Esophagus mucosa (tissue), 1 donor: ENCODE results near the gene LRP1B. TPM values are rescaled to one million over a fixed set of nuclear protein-coding genes. Genes with fewer than 3 reads are reported as not detected.
"Not testable (repeated sequence)": the region's sequence is repeated elsewhere in the genome, so short reads cannot be mapped to it uniquely, and the experiment has no call there.

Experiments used
- ATAC-seq: fragments of 200-7000 bp; cut with Tn5 transposase; one replicate; pipeline ENCODE4 v1.9.1; 2020
- total RNA-seq: library from RNA; stranded (reverse); gene quantifications from one replicate; pipeline ENCODE4 v1.2.4, GENCODE V29; 2023
- donor health status: DM: yes; HTN: yes; CAD: no.

The LRP1B gene
- total RNA-seq, 1 donor from 2014 or later = 0.40 TPM

DNA sequence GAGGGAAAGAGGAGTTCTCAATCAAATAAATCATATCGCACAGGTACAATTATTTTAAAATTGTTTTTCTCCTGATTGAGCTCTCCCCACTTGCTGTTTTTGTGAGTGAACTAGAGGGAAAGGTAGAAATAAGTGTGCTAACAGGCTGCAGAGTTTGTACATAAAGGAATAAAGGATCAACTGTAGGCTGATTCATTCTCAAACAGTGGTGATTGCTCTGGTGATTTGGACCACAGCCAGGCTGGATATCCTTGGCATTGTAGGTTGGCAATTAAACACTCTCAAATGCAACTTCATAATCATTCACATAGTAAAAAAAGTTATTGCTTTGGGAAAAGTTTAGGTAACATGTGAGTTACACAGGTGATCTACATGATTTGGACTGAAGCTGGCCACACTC lies 29.8 kb downstream of the LRP1B start:
- peak; percentile 52 for ATAC-seq

DNA sequence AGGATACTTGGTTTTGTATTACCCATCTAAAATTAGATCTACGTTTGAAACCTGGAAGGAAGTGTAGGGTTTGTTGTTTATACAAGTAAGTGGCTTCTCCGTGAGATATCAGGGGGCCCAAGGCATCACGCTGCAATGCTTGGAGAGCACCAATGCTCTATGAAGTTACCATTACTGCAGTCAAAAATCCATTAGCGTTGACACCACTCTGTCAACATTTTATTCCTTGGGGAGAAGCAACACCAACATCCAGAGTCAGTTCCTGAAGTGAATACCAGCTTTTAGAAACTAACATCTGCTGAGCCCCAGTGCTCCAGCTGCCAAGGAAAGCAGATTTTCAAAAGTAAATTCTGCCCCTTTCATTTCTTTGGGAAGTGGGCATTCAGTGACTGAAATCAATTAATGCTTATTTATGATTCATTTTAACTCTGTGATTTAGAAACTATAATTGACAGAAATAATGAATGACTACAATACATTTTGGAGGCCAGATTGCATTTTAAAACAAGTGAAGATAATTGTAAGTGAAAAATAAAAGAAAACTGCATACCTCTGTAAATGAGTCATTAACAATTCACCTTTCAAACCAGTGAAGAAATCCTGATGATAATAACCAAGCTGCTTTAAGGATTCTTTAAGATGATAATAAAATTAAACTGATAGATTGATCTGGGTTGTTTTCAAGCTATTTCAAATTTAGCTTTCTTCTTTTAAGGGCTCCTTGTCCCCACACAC lies 30.5 kb downstream of the LRP1B start:
- no peak for ATAC-seq

DNA sequence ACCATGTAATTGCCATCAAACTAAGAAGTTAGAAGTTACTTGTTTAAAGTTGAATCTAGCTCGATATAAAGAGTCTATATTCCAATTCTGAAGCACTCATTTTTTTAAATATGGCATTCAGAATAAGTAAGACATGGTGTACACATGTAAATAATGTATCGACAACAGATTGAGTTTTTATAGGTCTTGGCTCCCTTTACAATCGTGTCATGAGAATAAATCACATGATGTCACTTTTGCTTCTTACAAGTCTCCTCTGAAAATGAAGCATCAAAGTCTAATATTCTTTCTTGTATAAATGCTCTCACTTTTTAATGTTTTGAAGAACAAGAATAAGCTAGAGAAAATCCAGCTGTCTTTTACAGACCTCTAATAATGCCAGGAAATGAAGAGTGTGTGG lies 33.1 kb downstream of the LRP1B start:
- no peak for ATAC-seq

DNA sequence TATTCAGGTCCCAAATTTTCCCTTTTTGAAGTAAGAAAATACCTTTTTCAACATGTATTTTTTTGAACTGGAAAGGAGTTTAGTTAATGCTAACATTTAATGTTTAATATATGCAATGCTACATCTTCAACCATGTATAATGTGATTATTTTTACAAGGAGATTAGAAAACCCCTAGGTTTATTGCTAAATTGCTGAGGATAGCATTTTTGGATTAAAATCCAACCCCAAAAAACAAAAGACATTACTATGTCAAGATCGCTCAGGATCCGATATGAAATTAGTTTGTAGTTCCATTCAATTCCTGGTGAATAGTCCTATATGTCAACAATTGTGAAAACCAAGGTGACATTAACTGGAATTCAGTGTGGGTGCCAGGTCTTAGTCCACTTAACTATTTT lies 35.2 kb downstream of the LRP1B start:
- no peak for ATAC-seq

DNA sequence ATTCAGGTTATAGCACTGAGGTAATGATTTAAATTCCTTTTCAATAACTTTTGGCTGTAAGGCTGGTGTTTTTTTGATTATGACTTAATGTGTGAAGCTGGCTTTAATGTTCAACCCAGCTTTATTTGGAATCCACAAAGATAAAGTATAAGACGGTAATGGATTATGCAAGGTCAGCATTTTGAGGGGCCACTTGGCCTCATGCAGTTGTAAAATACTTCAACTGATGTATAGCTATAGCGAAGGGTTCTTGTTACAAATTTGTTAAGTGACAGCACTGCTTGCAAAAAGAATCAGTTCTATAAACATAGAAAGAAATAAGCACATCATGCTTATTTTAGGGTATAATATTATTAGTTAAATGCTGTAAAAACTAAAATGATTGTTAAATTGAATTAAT lies 36.6 kb downstream of the LRP1B start:
- no peak for ATAC-seq

DNA sequence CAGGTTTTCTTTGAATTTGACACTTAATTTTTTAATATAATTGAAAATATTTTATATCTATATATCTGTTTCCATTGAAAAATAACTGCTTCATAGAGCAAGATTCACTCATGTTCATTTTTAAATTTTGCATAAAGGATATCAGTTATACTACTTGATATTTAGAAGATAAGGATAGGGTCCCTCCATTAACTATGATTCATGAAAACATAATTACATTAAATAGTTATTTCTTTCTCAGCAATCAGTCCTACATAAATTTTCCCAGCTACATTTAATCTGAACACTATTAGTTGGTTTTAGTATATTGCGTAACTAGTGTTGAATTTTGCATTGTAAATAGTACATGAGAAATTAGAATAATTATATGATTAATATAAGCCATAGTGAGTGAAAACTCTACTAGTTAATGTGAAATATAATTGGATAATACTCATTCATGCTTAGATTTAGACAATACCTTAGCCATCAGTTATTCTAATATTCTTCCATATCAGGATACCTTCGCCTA lies 42.7 kb downstream of the LRP1B start:
- no peak for ATAC-seq

DNA sequence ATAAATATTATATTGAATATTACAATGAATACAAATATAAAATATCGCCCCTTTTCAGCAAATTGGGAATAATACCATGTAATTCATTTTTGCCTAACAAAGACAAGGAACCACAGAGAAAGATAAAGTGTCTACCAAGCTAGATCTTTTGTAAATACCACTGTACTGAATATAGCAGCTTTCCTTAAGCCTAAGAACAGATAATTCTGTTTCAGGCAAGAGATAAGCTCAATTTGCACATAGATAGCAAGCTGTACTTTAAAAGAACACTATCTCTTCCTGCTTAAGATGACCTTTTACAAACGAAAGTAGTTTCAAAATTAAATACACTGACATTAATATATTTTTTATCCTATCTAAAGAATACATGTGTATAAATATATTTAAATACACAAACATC lies 43.2 kb downstream of the LRP1B start:
- ATAC-seq = not testable (repeated sequence)

DNA sequence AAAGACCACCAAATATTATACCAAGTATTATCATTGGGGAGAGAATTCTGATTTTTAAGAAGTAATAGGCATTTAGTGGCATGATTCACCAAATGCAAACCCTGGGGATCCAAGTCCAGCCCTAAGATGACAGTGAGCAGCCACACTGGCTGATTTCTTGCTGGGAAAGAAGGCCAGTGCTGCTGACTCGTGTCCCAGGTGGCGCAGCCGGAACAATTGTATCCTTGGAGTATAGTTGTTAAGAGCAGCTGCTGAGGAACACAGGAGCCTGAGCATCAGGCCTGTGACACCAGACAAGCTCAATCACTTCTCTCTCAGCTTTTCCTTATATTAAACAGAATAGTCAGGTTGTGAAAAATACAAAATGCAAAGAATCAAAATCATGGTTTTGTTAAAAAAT lies 48.4 kb downstream of the LRP1B start:
- no peak for ATAC-seq

DNA sequence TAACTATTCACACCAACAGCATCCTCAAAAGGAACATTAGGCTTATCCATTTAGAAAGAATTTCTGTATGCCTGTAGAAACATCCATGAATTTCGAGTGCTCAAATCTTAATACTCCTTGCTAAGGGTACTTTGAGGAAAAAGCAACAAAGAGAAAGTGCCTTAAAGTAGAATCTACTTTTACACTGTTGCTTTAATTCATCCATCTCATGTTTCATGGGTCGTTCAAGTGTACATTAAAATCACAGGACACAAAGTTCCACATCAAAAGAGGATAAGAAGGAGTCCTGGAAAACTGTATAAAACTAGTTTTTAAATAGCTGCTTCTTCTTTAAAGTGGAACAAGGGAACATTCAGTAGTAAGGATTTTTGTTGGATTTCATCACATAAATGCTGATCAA lies 54.5 kb downstream of the LRP1B start:
- no peak for ATAC-seq

DNA sequence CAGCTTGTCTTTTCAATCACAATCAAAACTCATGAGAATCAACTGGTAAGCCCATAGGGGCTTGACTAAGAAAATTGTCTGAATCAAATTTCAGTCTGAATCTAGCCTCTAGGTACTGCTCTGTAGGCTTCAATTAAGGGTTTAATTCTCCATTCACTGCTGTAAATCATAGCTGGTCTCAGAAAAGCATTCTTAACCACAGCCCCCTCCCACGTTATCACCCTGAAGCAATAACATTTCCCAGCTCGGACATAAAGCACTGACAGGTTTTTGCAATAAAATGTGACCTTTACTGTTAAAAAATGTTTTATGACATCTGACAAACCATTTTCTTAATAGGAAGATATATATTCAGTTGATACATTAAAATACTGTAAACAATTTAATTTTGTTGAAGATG lies 55.0 kb downstream of the LRP1B start:
- no peak for ATAC-seq

DNA sequence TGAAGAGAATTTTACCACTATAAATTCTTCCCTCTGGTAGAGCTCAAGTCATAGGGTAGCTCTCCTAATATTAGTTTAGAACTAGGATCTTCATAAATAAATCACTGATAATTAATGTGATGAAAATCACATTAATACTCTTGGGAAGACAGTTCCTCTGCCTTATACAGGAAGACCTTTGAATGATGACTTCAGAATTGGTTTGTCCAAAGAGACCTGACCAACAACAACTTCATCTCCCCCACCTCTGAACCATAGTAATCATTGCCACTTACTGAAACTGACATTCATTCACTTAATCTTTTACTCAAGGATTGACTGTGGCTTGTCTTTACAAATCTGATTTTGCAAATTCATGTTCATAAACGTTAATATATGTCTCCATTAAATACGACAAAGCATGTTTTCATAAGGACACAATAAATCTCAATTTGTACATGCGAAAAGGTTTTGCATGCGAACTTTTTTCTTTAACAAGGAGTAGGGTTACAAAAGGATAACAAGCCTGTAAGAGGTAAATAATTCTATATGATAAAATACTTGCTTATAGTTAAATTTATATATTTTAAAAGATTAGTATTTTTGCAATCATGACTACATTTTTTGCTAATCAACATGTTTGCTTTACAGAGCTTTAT lies 61.4 kb downstream of the LRP1B start:
- ATAC-seq = no peak

DNA sequence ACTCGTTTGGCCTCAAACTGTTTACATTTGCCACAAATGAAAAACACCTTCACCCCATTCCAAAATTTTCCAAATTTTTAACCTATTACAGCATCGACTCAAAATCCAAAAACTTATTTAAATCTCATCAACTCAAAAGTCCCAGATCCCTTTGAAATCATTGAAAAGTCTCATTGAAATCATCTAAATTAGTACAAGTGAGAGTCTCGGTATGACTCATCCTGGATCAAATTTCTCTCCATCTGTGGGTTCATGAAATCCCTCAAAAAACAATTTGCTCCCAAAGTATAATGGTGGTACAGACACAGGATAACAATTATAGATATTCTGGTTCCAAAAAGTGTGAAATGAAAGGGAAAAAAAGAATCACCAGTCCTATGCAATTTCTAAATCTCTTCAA lies 65.1 kb downstream of the LRP1B start:
- no peak for ATAC-seq

DNA sequence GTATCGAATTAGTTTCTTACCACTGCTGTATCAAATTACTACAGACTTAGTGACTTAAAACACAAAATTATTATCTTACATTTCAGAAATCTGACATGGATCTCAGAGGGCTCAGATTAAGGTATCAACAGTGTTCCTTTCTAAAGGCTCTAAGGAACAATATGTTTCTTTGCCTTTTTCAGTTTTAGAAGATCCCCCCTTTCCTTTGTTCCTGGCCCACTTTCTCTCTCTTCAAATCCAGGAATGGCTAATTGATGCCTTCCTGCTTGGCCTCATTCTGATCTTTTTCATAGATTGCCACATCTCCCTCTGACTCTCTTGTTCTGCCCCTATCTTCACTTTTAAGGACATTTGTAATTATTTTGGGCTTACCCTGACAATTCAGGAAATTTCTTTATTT lies 65.7 kb downstream of the LRP1B start:
- ATAC-seq = no peak

DNA sequence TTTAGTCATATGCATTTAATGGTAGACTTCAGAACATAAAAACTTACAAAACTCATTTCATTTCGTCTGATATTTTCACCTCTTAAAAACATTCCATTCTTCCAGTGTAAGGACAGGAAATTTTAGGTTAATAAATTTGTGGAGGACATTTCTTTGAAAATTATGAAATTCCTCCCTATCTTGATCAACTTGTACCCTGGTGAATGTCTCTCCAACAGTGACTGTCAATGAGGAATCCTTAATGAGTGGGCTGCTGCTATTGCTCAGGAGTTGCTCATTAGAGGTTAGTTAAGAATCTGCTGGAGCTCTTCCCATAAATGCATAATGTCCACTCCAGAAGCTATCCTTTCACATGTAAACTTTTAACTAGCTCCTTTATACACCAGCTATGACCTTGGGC lies 69.1 kb downstream of the LRP1B start:
- no peak for ATAC-seq

DNA sequence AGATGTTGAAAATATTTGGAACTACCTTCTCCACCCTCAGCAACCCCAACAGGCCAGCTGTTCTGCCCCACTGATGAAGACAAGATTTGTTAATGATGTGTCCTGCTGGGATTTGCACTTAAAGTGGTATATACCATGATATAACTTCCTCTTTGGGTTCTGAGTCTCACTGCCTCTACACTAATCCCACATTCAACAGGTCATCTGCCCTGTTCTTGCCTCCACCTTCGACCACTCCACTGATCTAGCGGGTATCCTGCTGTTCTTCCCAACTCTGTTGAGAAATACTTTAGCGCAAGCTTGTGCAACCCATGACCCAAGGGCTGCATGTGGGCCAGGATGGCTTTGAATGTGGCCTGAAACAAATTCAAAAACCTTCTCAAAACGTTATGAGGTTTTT lies 72.7 kb downstream of the LRP1B start:
- no peak for ATAC-seq

DNA sequence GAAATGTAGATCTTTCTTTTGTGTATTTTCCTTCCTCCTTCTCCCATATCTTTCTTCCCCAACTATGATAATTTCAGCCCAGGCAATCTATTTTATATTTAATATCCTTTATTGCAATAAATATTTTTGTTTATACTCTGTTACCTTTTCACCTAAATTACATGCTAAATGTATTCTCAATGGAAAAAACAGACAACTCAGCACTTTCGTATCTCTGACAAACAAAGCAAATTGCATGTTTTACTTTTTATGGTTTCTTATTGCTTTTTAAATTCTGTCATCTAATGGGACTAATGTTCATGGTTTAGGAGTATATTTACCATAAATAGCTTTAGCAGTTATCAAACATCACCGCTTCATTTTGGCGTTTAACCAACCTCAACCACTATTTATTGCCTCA lies 74.0 kb downstream of the LRP1B start:
- ATAC-seq = no peak

DNA sequence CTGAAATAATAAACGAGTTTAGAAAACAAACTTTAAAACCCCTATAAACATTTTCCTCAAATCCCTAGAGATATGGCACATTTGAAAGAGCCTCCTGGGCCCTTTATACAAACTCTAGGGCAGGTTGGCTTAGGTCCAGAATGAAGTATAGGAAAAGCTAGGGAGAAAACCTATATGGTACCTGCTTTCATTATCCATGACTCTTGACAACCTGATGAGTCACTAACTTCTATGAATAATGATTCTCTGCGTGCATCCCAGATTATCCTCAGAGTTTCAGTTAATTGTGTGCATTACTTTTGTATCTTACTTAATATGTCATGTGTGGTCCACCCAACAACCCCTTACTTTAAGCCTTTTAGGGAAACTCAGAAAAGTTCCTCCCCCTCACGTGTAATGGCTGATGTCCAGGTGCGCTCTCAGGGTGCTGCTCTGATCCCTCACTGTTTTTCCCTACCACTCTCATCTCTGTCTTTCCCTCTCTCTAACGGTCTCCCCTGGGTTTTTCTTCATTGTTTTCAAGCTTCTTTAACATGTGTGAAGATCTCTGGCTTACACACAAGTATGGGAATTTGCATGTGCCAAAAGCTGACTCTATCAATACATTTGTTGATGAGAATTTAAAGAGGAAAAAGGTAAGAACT lies 78.5 kb downstream of the LRP1B start:
- peak; percentile 32 for ATAC-seq

DNA sequence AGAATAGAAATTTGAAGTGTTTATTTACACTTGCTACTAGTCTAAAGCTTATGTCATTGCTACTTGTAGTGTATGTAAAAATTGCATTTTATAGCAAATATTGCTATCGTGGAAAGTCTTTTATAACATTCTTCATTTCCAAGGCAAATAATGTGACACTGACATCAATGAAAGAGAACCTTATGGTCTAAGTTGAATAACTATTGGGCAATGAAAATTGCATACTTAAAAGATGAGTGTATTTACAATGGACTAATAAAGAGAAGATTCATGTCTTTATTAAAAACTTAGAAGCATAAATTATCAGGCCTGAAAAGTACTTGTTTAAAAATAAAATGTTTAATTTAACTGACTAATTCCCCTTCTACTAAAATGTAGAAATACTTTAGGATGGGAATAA lies 82.2 kb downstream of the LRP1B start:
- no peak for ATAC-seq

DNA sequence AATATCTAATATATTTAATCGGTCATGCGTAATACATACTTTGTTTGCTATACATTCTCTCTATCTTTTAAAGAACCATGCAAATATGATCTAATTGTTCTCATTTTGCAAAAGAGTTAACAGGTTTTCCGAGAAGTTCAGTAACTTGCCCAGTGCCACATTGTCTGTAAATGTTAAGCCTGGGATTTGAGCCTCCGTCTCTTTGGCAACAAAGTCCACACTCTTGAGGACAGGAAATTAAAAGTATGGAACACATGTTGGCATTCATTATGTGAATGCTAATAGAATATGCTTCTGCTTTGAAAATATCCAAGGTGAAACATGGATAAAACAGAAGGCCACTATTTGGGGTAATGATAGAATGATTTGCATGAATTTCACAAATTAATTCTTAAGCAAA lies 85.2 kb downstream of the LRP1B start:
- no peak for ATAC-seq

DNA sequence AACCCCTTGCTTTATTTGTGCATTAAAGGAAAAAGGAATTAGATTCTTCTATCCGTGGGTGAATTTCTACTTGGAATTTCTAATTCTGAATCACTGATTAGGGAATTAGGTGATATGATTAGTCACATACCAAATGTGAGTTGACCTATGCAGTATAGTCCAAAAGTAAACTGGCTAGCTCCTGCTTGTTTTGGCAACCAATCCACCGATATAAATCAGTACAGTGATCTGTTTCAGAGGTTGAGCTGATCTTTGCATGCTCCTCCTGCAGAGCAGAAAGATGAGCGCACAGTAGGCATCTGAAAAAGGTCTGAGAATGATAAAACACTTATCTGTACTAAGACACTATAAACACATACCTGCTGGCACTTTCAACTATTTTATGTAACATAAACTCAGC lies 86.6 kb downstream of the LRP1B start:
- no peak for ATAC-seq

DNA sequence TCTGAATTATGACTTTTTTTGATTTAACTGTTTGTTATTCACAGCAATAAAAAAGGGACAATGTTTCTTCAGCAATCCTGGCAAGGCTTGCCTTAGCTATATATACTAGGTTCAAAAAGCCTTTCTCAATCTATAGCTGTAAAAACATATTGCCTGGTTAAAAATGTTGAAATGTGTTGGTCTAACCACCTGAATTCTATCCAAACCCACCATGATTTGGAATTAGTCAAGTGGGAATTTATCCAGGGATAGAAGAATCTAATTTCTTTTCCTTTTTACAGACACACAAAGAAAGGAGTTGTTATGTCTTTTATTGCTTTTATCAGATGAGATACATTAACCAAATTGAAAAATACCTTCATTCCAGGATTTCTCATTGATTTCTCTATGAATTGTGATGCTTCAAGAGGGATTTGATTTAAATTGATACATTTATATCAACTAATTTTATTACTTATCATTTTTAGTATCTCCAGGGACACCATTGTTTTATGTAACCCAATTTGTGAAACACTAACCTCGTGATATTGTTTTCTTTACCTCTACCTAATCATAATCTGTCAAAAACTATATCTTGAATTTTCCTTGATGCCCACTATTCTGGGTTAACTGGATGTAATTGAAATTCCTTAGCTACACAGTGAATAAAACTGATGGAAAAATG lies 88.1 kb downstream of the LRP1B start:
- no peak for ATAC-seq

DNA sequence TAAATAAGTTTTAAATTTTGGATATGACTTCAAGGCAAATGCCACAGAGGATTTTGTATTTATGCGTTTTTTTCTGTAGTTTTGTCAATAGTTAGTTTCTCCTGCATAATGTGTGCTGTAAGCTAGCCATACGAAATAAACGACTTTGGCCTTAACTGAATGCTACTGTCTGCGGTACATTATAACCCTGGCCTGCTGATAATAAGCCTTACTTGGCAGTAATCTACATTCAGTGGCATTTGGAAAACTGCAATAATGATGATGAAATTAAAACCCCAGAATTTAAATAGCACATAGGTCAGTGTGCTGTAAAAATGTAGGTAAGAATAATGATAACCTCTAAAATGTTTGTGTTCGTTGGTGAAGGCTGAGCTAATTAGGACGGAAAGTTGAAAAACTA lies 88.8 kb downstream of the LRP1B start:
- ATAC-seq = no peak

DNA sequence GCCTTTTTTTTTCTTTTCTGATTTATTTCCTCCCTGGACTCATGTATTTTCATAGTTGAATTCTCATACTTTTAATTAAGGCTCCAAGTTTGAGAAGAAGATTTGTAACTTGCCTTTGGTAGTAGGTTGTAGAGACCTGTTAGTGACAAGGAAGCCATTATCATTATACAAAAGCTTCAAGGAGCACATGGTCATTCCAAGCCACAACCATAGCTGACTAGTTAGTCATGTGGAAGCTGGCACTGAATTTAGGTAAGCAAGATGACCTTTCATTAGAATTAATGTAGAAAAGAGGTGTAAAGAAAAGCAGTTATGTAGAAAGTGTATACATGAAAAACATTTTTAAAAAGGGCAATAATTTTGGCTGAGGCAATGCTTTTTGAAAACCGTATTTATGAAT lies 89.7 kb downstream of the LRP1B start:
- ATAC-seq = no peak

DNA sequence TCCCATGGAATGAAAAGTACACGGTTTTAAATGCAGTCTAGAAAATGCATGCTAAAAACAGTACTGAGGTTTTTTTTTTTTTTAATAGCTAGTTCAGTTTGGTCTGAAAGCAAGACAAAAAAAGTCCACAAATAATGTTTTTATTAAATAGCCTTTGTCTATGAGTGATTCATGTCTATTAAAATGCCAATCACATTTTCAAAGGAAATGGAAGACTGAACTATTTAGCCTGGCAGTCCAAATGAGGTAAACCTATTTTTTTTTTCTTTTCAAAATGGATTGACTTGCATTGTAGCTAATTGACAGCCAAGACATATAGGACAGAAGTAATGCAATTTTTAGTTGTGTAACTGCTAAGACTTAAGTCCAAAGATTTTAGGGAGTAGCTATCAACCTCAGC lies 90.3 kb downstream of the LRP1B start:
- ATAC-seq = no peak
